AG09319 (cell line): ENCODE results near the gene SMAD7.

Experiments
- DNase-seq: peaks from one replicate; pipeline ENCODE4 v3.0.0-alpha.2; 2010; ENCODE audit warnings: low read depth; ENCODE audit errors: extremely low read depth
- TF ChIP-seq, protein P1 (sequence below): IDR thresholded peaks from 2 replicates; pipeline ENCODE4 v1.5.1; 2011; ENCODE audit warnings: low read depth, mild to moderate bottlenecking, inconsistent platforms, low read length, moderate library complexity

Gene SMAD7

DNA sequence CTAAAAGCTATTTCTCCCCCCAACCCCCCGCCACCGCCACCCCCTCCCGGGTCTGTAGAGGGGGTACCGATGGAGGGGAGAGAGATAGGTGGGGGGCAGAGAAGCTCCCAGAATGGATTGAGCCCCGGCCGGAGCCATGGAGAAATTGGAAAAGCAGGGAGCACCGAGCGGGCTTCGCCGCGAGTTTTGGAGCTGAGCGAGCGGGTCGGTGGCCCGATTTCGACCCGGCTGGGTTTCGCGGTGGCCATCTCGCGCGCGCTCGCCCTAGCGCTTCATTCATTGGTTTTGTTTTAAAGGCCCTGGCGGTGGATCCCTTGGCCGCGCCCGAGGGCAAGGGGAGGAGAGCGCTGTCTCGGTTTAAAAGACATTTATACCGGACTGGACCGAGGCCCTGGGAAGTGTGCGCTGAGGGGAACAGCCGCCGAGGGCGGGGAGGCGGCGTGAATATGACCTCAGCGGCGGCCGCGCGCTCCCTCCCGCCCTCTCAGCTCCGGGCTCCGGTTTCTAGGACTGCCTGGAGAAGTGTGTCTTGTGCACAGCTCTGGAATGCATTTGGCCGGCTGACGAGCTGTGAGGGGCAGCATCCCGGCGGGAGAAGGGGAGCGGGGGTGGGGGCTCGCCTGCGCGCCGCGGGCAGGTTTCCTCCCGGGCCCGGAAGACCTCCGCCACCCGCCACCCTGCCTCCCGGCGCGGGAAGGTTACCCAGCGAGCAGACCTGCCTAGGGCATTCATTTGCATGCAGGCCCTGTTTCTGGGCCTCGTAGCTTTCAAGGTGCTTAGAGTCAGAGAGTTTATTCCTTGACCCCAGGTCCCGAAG lies 1.7 kb upstream of the SMAD7 start:
- peak; percentile 70 for DNase-seq
- TF ChIP-seq, protein P1, sequence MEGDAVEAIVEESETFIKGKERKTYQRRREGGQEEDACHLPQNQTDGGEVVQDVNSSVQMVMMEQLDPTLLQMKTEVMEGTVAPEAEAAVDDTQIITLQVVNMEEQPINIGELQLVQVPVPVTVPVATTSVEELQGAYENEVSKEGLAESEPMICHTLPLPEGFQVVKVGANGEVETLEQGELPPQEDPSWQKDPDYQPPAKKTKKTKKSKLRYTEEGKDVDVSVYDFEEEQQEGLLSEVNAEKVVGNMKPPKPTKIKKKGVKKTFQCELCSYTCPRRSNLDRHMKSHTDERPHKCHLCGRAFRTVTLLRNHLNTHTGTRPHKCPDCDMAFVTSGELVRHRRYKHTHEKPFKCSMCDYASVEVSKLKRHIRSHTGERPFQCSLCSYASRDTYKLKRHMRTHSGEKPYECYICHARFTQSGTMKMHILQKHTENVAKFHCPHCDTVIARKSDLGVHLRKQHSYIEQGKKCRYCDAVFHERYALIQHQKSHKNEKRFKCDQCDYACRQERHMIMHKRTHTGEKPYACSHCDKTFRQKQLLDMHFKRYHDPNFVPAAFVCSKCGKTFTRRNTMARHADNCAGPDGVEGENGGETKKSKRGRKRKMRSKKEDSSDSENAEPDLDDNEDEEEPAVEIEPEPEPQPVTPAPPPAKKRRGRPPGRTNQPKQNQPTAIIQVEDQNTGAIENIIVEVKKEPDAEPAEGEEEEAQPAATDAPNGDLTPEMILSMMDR = no peak

DNA sequence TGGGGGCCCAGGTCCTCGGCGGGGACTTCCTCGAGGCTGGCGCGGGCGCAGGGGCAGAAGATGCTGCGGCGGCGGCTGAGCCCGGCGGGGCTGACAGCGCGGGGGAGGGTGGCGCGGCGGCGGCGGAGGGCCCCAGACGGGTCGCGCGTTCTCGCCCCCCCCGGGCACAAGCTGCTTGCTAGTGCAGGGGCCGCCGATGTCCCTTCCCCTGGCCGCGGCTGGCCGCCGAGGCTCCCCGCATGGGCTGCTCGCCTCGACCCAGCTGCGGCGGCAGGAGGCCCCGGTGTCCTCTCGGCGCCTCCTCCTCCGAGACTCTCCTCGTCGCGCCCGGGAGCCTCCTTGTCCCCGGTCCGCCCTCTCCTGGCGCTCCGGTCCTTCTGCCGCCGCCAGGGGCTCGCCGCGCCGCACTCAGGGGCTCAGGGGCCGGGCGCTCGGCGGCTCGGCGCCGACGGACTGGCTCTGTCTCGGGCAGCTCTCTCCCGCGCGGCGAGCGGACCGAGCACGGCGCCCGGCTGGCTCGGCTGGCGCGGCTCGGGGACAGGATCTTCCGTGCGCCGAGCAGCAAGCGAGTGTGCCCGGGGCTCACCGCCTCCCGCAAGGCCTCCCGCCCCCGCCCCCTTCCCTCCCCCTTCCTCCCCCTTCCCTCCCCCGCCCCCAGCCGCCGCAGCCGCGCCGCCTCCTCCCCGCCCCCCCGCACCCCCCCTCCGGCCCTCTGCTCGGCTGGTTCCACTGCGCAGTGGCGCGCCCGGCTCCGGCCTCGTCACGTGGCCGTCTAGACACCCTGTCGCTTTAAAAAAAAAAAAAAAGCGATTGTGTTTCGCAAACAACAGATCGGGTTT lies 902 bp upstream of the SMAD7 start:
- peak; percentile 81 for DNase-seq
- TF ChIP-seq, protein P1 = no peak; the same call in 1 of the 2 replicates

DNA sequence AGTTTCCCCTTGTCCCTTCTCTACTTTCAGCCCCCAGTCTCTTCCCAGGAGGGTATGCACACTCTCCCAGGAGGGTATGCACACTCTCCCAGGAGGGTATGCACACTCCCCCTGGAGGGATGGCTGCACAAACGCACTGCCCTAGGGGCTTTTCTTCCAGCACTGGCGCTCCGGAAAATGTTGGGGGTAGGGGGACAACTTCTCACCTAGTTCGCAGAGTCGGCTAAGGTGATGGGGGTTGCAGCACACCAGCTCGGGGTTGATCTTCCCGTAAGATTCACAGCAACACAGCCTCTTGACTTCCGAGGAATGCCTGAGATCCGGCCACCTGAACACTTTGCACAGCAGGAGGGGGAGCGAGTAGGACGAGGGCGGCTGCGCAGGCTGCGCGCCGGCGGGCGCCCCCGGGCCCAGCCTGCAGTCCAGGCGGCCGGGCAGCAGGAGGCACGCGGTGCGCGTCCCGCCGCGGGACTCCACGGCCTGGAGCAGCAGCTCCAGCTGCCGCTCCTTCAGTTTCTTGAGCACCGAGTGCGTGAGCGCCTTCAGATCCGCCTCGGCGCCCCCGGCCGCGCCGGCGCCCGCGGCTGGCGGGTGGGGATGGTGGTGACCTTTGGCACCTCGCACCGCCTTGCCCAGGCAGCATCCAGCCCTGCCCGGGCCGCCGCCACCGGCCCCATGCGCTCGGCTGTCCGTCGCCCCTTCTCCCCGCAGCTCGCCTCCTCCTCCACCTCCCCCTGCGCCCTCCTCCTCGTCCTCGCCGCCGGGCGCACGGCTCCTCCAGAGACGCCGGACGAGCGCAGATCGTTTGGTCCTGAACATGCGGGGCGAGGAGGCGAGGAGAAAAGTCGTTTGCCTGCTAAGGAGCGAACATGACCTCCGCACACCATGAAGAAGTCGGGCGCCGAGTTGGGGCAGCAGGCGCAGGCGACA lies 894 bp downstream of the SMAD7 start:
- no peak for DNase-seq
- TF ChIP-seq, protein P1 = peak; percentile 8; the same call in 1 of the 2 replicates

DNA sequence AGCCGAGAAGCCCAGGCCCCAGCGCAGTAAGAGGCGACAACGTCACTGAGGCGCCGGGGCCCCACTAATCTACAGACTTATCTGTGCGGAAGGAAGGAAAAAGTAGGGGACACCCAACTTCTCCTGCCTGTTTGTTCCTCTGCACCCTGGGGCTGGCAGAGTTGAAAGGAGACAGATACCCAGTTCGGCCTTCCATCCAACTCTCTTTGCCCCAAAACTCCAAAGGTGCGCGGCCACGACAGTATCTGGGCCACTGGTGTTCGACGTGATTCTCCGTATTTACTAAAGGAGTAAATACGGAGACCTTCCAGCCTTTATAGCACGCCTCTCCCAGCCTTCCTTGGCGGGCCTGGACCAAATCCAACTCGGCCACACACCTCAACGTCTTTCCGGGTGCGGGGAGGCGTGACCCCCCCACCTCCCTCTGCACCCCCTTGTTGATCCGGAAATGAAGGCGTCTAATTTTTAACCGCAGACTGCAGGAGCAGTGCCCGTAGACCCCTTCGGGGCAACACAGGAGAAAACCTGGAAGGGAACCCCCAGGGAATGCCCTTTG lies 1.6 kb downstream of the SMAD7 start:
- TF ChIP-seq, protein P1 = no peak
- DNase-seq = no peak

DNA sequence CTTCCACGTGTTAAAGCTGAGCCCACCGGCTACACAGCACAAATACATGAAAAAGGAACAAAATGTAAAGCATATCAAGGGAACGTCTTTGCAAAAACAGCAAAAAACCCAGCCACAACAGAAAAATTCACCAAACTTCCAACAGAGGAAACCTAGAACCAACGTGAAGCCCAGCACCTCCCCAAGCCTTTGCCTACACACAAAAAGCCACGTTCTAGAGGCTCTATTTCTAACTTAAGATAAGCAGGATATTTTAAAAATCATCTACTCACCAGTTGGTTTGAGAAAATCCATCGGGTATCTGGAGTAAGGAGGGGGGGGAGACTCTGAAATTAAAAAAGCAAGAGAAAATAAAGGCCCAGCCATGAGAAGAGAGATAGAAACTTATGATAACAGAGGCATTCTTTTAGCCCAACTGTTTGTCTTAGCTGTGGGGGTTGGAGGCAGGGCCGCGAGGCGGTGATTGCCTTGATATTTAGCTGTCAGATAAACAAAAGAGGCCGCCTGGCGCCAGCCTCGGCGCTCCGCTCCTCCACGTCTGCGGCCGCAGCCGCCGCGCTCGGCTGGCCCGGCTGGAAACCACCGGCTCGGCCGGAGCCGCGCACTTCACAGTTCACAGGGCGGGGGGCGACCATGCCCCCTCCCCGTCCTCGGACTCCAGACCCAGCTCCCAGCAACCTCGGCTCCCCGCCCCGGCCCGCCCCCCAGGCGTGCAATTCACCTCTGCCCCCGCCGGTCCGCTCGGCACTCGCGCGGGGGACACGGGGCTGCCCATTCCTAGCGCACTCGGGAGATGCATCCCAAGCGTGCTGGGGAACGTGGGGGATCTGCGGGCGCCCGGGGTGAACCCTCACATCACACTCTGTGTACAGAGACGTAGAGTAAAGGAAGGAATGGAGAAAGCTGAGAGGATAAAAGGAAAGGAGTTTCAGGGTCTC lies 2.4 kb downstream of the SMAD7 start:
- peak; percentile 65 for DNase-seq
- TF ChIP-seq, protein P1 = no peak

DNA sequence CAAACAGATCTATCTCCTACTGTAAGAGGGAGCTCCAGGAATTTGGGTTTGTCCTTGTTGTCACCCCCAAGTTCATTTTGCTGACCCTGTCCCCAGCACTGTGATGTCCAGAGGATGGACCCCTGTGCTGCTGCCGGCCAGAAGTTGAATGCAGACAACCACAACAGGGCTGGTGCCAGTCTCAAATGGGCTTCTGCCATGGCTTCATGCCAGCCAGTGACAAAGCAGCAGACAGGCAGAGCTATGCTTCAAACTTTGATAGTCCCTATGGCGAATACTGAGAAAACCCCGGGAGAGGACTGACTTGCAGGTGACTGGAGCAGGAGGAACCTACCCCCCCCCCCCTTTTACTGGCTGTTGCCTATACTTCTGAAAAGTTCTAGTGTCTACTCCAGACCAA lies 3.2 kb downstream of the SMAD7 start:
- TF ChIP-seq, protein P1 = no peak

More for the DNA sequence above, 3.2 kb downstream of the SMAD7 start:
- no peak for DNase-seq
